NT2/D1 (cell line): ENCODE data around the gene MED1.

ENCODE experiments used
- SUZ12 ChIP-seq: IDR thresholded peaks from 2 replicates; pipeline ENCODE4 v1.6.1; 2011; ENCODE audit not compliant: insufficient read length, insufficient read depth; ENCODE audit errors: extremely low read depth
- YY1 ChIP-seq: IDR thresholded peaks from 2 replicates; pipeline ENCODE4 v1.6.1; 2011; ENCODE audit not compliant: insufficient read length, insufficient read depth
- ZNF274 ChIP-seq: IDR thresholded peaks from 2 replicates; pipeline ENCODE4 v1.6.1; 2011; ENCODE audit warnings: mild to moderate bottlenecking, low read depth, low read length

DNA sequence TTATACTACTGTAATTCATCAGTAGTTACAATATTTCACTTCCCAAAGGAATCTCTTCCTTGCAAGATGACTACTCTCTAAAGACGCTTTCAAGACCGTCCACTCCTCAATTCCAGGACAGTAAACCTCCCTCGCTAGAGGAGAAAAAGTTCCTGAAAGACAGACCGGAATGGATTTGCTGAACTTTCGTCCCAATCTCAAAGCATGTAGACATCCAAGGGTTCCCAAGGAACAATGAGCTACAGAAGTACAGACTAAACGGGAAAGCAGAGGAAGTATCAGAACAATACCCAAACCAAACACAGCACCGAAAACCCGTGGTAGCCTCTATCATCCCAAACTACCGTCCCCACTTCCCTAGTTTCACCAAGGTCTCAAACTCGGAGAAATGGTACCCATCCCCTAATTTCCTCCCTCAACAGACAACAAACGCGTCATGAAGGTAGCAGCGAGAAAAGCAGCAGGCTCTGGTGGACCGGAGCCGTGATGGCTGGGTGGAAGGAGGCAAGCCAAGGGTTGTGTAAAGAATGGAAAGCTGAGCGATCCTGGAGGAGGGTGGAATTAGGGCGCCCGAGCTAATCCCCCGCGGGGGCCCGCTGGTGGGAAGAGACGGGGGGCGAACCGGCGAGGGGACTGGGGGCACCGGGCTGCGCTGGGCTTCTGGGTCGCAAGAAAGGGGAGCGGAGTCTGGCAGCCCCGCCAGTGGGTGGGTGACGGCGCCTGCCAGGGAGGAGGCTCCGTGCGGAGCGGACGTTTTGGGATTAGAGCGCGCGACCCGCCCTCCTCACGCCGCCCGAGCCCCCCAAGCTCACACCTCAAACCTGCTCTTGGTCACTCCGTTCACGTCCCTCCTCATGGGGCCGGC, 50.3 kb downstream of the MED1 start:
- TF ChIP-seq YY1 (no peak), ZNF274 (no peak), SUZ12 (no peak)
